ENCODE data around the gene SHISA4.

GRCh38 chr1:201891451-201892045 is 2.9 kb downstream of the SHISA4 start:
- no peak for TF ChIP-seq REST (IDR thresholded peaks at IDR 0.05; ENCODE audit: insufficient read depth in 1 of 2, low read depth in 2 of 2, low read length in 2 of 2)
- no peak for TF ChIP-seq TAF1 (IDR thresholded peaks at IDR 0.05; ENCODE audit: borderline replicate concordance, insufficient read depth, low read length)
- TF ChIP-seq POLR2AphosphoS5 (IDR thresholded peaks at IDR 0.05; ENCODE audit: low read depth, low read length): no peak
